Stimulated activated CD8-positive, alpha-beta memory T cell treated with anti-CD3 and anti-CD28 coated beads, Interleukin-12 subunit alpha, Interleukin-12 subunit beta, amount 100 ng/mL, for 4 hours (primary cell): ENCODE measurements around the gene CCL13.

Source experiments
- DNase-seq: peaks from one replicate; pipeline ENCODE4 v3.0.0-alpha.2; 2020; ENCODE audit warnings: low read depth

The CCL13 gene

GRCh38 chr17:34384822-34385605, 28.7 kb downstream of the CCL13 start:
- no peak for DNase-seq

- DNase-seq: no peak
Observed at GRCh38 chr17:34386343-34386696, 30.0 kb downstream of the CCL13 start.

- DNase-seq: no peak
Observed at GRCh38 chr17:34386697-34387550, 30.6 kb downstream of the CCL13 start.

GRCh38 chr17:34387566-34387965, 31.3 kb downstream of the CCL13 start:
- no peak for DNase-seq

GRCh38 chr17:34389126-34389750, 33.0 kb downstream of the CCL13 start:
- DNase-seq: no peak

GRCh38 chr17:34390649-34391048, 34.4 kb downstream of the CCL13 start:
- DNase-seq: no peak

GRCh38 chr17:34391241-34391640, 35.0 kb downstream of the CCL13 start:
- DNase-seq: no peak

GRCh38 chr17:34393401-34393800, 37.1 kb downstream of the CCL13 start:
- no peak for DNase-seq

- no peak for DNase-seq
Observed at GRCh38 chr17:34397265-34397664, 41.0 kb downstream of the CCL13 start.

- DNase-seq: no peak
Observed at GRCh38 chr17:34398990-34399389, 42.7 kb downstream of the CCL13 start.

- no peak for DNase-seq
Observed at GRCh38 chr17:34399725-34400124, 43.4 kb downstream of the CCL13 start.

GRCh38 chr17:34400301-34400931, 44.1 kb downstream of the CCL13 start:
- no peak for DNase-seq

- DNase-seq: no peak
Observed at GRCh38 chr17:34401165-34401564, 44.9 kb downstream of the CCL13 start.

GRCh38 chr17:34403006-34403405, 46.7 kb downstream of the CCL13 start:
- DNase-seq: no peak

- DNase-seq: no peak
Observed at GRCh38 chr17:34406226-34406625, 49.9 kb downstream of the CCL13 start.
